8988T (cell line): ENCODE measurements around the gene ZNF841.
"Not testable (repeated sequence)": the region's sequence is repeated elsewhere in the genome, so short reads cannot be mapped to it uniquely, and the experiment has no call there.

ENCODE experiments used
- DNase-seq: peaks from one replicate; pipeline ENCODE4 v3.0.0; 2011

ZNF841 gene

DNA sequence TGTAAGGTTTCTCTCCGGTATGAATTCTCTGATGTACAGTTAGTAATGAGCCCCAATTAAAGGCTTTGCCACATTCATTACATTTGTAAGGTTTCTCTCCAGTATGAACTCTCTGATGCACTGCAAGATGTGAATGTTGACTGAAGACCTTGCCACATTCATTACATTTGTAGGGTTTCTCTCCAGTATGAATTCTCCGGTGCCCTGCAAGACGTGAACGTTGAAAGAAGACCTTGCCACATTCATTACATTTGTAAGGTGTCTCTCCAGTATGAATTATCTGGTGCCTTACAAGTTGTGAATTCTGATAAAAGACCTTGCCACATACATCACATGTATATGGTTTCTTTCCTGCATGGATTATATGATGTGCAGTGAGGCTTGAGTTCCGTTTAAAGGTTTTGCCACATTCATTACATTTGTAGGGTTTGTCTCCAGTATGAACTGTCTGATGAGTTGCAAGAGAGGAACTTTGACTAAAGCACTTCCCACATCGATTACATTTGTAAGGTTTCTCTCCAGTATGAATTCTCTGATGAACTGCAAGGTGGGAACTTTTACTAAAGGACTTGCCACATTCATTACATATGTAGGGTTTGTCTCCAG lies 29.2 kb downstream of the ZNF841 start:
- DNase-seq: no peak

DNA sequence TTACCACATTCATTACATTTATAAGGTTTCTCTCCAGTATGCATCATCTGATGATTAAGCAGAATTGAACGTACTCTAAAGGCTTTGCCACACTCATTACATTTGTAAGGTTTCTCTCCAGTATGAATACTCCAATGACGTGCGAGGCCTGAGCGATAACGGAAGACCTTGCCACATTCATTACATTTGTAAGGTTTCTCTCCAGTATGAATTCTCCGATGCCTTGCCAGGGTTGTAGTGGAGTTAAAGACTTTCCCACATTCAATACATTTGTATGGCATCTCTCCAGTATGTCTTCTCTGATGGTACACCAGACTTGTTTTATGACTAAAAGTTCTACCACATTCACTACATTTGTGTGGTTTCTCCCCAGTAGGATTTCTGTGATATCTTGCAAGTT lies 30.2 kb downstream of the ZNF841 start:
- DNase-seq: no peak

DNA sequence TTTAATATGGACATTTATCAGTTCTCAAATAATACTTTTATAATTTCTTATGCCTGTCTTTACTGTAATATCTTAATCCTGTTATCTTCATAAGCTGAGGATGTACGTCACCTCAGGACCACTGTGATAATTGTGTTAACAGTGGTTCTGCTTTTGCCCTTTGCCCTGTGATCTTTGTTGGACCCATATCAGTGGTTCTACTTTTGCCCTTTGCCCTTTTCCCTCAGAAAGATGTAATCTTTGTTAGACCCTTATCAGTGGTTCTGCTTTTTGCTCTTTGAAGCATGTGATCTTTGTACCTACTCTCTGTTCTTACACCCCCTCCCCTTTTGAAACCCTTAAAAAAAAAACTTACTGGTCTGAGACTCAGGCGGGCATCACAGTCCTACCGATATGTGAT lies 39.1 kb downstream of the ZNF841 start:
- not testable (repeated sequence) for DNase-seq

DNA sequence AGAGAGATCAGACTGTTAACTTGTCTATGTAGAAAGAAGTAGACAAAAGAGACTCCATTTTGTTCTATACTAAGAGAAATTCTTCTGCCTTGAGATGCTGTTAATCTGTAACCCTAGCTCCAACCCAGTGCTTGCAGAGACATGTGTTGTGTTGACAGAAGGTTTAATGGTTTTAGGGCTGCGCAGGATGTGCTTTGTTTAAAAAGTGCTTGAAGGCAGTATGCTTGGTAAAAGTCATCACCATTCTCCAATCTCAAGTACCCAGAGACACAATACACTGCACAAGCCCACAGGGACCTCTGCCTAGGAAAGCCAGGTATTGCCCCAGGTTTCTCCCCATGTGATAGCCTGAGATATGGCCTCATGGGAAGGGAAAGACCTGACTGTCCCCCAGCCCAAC lies 43.8 kb downstream of the ZNF841 start:
- DNase-seq: not testable (repeated sequence)

DNA sequence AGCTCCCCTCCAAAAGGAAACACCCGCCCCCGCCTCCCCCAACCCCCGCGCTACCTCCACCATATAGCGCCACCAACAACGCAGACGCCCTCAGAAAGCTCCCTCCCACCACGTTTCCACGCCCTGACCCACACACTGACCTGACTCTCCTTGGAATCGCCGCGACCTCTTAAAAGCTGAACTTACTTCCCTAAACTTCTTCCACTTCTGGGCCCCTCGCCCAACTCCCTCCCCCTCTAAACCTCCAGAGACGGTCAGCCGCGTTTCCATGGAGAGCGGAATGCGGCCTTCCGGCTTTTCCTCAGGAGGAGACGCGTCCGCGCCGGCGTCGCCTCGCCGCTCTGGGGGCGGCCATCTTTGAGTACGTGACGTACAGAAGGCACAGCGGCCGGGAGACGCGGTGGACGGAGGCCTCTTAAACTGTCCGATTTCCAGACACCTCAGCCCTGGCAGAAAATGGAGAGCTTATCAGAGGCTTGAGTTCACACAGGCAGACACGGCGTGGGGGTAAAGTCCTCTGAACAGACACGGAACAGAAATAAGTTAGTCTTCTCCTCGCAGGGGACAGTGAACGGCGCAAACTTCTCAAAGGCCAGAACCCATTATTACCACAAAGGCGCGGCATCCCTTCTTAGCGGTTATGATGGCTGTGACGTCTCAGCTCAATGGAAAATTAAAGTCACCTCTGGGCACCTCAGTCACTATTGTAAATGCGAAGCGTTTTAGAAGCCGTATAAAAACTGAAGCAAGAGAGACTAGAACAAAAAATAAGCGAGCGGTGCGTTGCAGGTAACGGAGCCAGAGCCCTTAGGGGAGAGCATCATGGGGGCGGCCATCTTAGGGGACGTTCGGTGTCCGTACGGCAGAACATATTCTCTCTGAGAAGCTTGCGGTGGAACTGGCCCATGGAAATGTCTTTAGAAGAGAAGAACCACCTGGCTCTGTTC lies 46.7 kb downstream of the ZNF841 start, which contains the start of gene ZNF432:
Gene ZNF432, minus strand, starts transcription at position 284 of the 947 bp plus-strand sequence. CDS start 1,970 bp downstream, outside the sequence.
- DNase-seq: no peak

DNA sequence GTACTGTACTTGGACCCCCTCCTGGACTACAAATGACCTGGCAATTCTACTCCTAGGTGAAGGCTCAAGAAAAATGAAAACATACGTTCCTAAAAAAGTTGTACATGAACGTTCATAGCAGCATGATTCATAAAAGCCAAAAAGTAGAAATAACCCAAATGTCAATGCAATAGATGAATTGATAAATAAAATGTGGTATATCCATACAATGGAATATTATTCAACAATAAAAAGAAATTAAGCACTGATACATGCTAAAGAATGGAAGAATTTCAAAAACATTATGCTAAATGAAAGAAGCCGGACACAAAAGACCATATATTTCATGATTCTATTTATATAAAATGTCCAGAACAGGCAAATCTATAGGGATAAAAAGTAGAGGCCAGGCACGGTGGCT lies 56.4 kb downstream of the ZNF841 start:
- no peak for DNase-seq

DNA sequence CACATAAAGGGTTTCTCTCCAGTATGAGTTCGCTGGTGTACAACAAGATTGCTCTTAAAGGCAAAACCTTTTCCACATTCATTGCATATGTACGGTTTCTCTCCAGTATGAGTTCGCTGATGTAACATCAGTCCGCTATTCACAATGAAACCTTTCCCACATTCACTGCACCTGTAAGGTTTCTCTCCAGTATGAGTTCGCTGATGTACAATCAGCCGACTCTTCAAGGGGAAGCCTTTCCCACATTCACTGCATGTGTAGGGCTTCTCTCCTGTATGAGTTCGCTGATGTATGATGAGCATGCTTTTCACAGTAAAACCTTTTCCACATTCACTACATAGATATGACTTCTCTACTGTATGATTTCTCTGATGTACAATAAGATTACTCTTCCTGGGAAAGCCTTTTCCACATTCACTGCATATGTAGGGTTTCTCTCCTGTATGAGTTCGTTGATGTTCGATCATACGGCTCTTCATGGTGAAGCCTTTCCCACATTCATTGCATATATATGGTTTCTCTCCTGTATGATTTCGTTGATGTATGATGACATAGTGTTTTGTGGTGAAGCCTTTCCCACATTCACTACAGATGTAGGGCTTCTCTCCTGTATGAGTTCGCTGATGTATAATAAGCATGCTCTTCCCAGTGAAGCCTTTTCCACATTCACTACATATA lies 61.4 kb downstream of the ZNF841 start:
- no peak for DNase-seq

DNA sequence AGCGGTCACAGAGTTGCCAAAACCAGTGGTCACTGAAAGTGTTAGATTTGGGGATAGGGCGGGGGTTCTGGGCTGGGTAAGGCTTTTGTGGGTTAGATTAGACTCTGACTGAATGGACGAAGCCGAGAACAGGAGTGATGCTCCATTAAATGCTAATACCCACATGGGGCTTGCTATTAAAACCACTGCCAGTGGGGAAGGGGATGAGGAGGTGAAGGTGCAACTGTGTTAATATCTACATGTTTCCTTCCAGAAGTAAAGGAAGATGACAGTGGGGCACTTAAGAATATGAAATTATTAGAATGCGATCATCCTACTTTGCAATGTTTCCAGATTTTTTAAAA lies 66.8 kb downstream of the ZNF841 start:
- no peak for DNase-seq

DNA sequence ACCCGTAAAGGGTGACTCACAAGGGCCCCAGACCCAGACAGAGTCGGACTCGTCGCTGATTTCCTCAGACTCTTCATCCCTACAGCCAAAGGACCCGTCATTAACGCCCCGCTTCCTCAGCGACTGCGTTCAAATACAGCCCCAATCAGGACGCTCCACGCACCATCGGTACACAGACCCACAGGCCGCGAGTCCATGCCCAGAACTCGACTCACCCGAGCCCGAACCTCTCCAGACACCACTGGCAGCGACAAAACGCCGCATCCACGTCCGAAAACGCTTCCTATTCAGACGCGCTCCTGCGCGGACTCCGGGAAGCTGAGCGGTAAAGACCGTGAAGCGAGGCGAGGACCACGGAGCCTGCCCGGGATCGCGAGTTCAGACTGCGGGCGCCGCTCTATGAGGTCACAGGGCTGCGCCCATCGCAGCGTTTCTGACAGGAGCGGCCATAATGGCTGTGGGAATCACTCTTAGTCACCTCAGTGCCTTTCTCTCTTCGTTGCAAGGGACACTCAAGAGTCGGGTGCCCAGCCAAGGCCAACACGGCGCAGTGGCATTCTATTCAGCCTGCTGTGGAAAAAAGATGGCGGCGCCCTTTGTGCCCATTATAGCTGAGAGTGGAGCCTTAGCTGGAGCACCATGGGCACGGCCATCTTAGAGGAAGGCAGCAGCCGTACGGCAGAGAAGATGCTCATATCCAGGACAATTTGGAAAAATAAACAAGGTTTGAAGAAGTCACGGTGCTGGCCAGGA lies 67.4 kb downstream of the ZNF841 start, which contains the start of gene ZNF614:
Gene ZNF614, minus strand, starts transcription at position 353 of the 753 bp plus-strand sequence. CDS start 2,634 bp downstream, outside the sequence.
- DNase-seq: peak; percentile 41

DNA sequence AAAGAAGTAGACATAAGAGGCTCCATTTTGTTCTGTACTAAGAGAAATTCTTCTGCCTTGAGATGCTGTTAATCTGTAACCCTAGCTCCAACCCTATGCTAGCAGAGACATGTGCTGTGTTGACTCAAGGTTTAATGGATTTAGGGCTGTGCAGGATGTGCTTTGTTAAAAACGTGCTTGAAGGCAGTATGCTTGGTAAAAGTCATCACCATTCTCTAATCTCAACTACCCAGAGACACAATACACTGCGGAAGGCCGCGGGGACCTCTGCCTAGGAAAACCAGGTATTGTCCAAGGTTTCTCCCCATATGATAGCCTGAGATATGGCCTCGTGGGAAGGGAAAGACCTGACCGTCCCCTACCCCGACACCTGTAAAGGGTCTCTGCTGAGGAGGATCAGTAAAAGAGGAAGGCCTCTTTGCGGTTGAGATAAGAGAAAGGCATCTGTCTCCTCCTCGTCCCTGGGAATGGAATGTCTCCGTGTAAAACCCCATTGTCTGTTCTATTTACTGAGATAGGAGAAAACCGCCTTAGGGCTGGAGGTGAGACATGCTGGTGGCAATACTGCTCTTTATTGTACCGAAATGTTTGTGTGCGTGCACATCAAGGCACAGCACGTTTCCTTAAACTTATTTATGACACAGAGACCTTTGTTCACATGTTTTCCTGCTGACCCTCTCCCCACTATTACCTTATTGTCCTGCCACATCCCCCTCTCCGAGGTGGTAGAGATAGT lies 69.1 kb downstream of the ZNF841 start:
- not testable (repeated sequence) for DNase-seq

DNA sequence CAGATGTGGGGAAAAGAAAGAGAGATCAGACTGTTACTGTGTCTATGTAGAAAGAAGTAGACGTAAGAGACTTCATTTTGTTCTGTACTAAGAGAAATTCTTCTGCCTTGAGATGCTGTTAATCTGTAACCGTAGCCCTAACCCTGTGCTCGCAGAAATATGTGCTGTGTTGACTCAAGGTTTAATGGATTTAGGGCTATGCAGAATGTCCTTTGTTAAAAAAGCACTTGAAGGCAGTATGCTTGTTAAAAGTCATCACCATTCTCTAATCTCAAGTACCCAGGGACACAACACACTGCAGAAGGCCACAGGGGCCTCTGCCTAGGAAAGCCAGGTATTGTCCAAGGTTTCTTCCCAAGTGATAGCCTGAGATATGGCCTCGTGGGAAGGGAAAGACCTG lies 71.1 kb downstream of the ZNF841 start:
- not testable (repeated sequence) for DNase-seq

DNA sequence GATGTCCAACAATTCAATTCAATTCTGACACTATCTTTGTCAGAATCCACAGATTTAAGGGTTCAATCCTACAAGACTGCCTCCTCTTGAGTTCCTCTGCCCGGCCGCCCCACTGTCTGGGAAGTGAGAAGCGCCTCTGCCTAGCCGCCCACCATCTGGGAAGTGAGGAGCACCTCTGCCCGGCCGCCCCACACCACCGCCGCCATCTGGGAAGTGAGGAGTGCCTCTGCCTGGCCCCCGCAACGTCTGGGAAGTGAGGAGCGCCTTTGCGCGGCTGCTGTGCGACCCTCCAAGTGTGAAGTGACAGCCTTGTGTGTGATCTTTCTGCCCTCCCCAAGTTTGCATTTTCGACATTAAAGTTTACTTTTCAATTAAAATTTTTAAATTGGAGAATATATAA lies 73.4 kb downstream of the ZNF841 start:
- no peak for DNase-seq

DNA sequence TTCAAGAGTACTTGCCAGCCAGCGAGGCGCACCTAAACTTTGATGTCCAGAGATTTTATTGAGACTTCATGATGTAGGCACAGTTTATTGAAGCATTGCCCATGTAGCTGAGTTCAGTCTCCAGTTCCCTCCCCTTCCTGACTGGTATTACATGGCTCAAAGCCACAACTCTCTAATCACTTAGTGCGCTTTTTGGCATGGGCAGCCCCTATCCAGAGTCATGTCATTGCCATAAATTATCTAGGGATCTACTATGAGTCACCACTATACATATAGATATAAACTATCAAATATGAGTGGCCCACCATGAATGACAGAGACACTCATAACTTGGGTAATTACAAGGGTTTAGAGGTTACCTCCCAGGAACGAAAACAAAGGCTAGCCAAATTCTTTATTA lies 75.1 kb downstream of the ZNF841 start:
- no peak for DNase-seq
